HEK293 (cell line): ENCODE measurements around the gene ZNF143.
A peak's percentile ranks its signal among the peaks of the same experiment; 100 is the strongest.

Experiments used
- CTCF ChIA-PET: fragments of 350-600 bp; formaldehyde crosslinking; extraction: SDS; loops from one replicate; lab custom pipeline; 2021; ENCODE audit warnings: antibody characterized with exemption; lab: Yijun Ruan, JAX
- POLR2A ChIA-PET: fragments of 300-600 bp; formaldehyde crosslinking; extraction: SDS; loops from one replicate; lab custom pipeline; 2020; ENCODE audit warnings: antibody characterized with exemption, inconsistent platforms; lab: Yijun Ruan, JAX
- H3K27ac ChIP-seq: fragments of 200-500 bp; sonication (Bioruptor generic); 2 replicates; pipeline ENCODE4 v1.5.1; 2014; ENCODE audit warnings: low read depth, low read length, control low read depth, inconsistent platforms; ENCODE audit errors: extremely low read depth
- H3K36me3 ChIP-seq, 2 experiments: fragments of 200-500 bp in 1 of 2; sonication (Bioruptor generic) in 1 of 2; 1 replicate in 1 of 2; 2 replicates in 1 of 2; pipeline ENCODE4 v1.5.1; 2014 to 2017; ENCODE audit warnings: inconsistent platforms in 2 of 2, low read length in 2 of 2; ENCODE audit not compliant: control insufficient read depth in 2 of 2, insufficient read depth in 1 of 2
- H3K4me1 ChIP-seq: fragments of 200-500 bp; sonication (Bioruptor generic); 2 replicates; pipeline ENCODE4 v1.5.1; 2014; ENCODE audit warnings: mild to moderate bottlenecking, low read length, inconsistent platforms; ENCODE audit not compliant: control insufficient read depth, insufficient read depth
- H3K4me3 ChIP-seq: 2 replicates; pipeline ENCODE4 v1.5.1; 2011; ENCODE audit warnings: low read depth, mild to moderate bottlenecking, control low read depth, low read length, moderate library complexity
- H3K9me3 ChIP-seq: fragments of 200-500 bp; sonication (Bioruptor generic); 2 replicates; pipeline ENCODE4 v1.5.1; 2014; ENCODE audit warnings: low read depth, low read length, inconsistent platforms; ENCODE audit not compliant: control insufficient read depth, insufficient read depth
- PATZ1 ChIP-seq: fragments of 450-650 bp; formaldehyde crosslinking; IDR thresholded peaks from 2 replicates; pipeline ENCODE4 v1.5.1; 2016; ENCODE audit warnings: missing biosample characterization, missing genetic modification characterization
- PRDM10 ChIP-seq: fragments of 450-650 bp; formaldehyde crosslinking; IDR thresholded peaks from 2 replicates; pipeline ENCODE4 v1.5.1; 2016; ENCODE audit warnings: missing biosample characterization, missing genetic modification characterization
- PRDM2 ChIP-seq: fragments of 450-650 bp; formaldehyde crosslinking; IDR thresholded peaks from 2 replicates; pipeline ENCODE4 v1.5.1; 2016; ENCODE audit warnings: missing biosample characterization, missing genetic modification characterization, borderline replicate concordance
- TRIM28 ChIP-seq: IDR thresholded peaks from 2 replicates; pipeline ENCODE4 v1.6.1; 2011; ENCODE audit warnings: low read length, control low read depth, borderline replicate concordance
- ZNF175 ChIP-seq: fragments of 450-650 bp; formaldehyde crosslinking; IDR thresholded peaks from 2 replicates; pipeline ENCODE4 v1.5.1; 2016; ENCODE audit warnings: missing biosample characterization, missing genetic modification characterization
- ZNF335 ChIP-seq: fragments of 450-650 bp; formaldehyde crosslinking; conservative IDR thresholded peaks from 2 replicates; pipeline ENCODE4 v1.5.1; 2016; ENCODE audit warnings: missing biosample characterization, missing genetic modification characterization
- ZNF362 ChIP-seq: fragments of 450-650 bp; formaldehyde crosslinking; IDR thresholded peaks from 2 replicates; pipeline ENCODE4 v1.5.1; 2016; ENCODE audit warnings: missing biosample characterization, missing genetic modification characterization
- ZNF610 ChIP-seq: fragments of 450-650 bp; formaldehyde crosslinking; IDR thresholded peaks from 2 replicates; pipeline ENCODE4 v1.5.1; 2016; ENCODE audit warnings: missing biosample characterization, missing genetic modification characterization, borderline replicate concordance
- ZNF664 ChIP-seq: fragments of 450-650 bp; formaldehyde crosslinking; IDR thresholded peaks from 2 replicates; pipeline ENCODE4 v1.5.1; 2016; ENCODE audit warnings: missing biosample characterization, missing genetic modification characterization
- ZNF76 ChIP-seq: fragments of 450-650 bp; formaldehyde crosslinking; IDR thresholded peaks from 2 replicates; pipeline ENCODE4; 2016; ENCODE audit warnings: low read depth, missing biosample characterization, missing genetic modification characterization, borderline replicate concordance
- ZNF791 ChIP-seq: fragments of 450-650 bp; formaldehyde crosslinking; IDR thresholded peaks from 2 replicates; pipeline ENCODE4 v1.5.1; 2016; ENCODE audit warnings: missing biosample characterization, missing genetic modification characterization
- TF ChIP-seq, protein P1 (sequence below): fragments of 450-650 bp; formaldehyde crosslinking; IDR thresholded peaks from 2 replicates; pipeline ENCODE4 v1.5.1; 2016; ENCODE audit warnings: missing biosample characterization, missing genetic modification characterization

ZNF143 gene

DNA sequence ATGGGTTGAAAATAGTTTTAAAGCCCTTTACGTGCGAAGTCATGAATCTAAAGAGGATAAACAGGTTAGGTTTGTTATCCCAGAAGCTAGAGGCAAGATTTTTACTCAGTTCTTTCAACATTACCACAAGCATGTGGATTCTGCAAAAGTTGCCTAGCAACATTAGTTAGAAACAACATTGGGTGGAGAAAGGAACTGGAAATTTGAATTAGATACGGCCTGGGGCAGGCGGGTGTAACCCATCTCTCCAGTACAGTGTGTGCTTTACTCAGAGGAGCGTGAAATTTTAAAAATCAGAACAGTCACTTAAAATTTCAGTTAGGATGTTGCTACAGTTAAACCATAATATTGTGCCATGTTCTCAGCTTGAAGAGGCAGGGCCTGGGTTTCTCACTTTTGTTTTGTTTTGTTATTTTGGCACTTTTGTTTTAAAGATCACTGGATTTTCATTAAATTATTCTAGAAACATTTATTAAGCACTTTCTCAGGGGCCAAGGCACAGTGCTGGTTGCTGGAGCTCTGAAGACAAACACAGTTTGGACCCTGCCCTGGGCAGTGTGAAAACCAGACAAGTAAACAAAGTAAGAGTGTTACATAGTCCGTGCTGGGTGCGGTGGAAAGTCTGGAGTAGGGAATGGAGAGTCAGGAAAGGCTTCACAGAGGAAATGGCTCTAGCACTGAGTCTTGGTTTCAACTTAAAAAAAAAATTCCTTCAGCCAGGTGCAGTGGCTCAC is 108.2 kb downstream of the ZNF143 start (continued):
- peak; percentile 68 for TF ChIP-seq PRDM10
- peak; percentile 57 for TF ChIP-seq ZNF335 (tag by site-specific recombination)
- TF ChIP-seq ZNF175, result no peak
- no peak for TF ChIP-seq TRIM28
- TF ChIP-seq ZNF362, result 0 out of 2 replicates have a peak, but pooled peaks have one; percentile 49
- no peak for TF ChIP-seq ZNF791 (tag by site-specific recombination)
- 0 out of 2 replicates have a peak, but pooled peaks have one; percentile 25 for TF ChIP-seq PATZ1 (tag by site-specific recombination)

GRCh38 chr11:9569588-9570164 is 108.9 kb downstream of the ZNF143 start:
- ChIA-PET POLR2A (interaction anchor here (2.1 kb wide), 1 partner anchor 109 kb away, joined by 7 read pairs; the partner anchor contains the start of gene ZNF143), CTCF (interaction anchor here (0.6 to 2.9 kb wide), 2 partner anchors 35 to 281 kb away, joined by 3 to 20 read pairs; no protein-coding TSS in a partner anchor)
- Histone ChIP-seq H3K27ac (peak overlapping the region; percentile 14; the same call in 1 of the 2 replicates), H3K4me3 (no peak overlapping the region), H3K36me3 (peaks cover 0 to 2% of the 10 kb centered on the region in 2 experiments; a peak in 1 of 3 replicates), H3K4me1 (peaks cover 6% of the 10 kb centered on the region; the same call in 1 of the 2 replicates), H3K9me3 (no peaks in the 10 kb centered on the region)
- TF ChIP-seq ZNF610, result no peak
- TF ChIP-seq ZNF76 (tag by site-specific recombination), result no peak
- TF ChIP-seq, protein P1, sequence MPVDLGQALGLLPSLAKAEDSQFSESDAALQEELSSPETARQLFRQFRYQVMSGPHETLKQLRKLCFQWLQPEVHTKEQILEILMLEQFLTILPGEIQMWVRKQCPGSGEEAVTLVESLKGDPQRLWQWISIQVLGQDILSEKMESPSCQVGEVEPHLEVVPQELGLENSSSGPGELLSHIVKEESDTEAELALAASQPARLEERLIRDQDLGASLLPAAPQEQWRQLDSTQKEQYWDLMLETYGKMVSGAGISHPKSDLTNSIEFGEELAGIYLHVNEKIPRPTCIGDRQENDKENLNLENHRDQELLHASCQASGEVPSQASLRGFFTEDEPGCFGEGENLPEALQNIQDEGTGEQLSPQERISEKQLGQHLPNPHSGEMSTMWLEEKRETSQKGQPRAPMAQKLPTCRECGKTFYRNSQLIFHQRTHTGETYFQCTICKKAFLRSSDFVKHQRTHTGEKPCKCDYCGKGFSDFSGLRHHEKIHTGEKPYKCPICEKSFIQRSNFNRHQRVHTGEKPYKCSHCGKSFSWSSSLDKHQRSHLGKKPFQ (tag by site-specific recombination), result 0 out of 2 replicates have a peak, but pooled peaks have one; percentile 6

GRCh38 chr11:9570313-9571025 is 109.7 kb downstream of the ZNF143 start:
- TF ChIP-seq ZNF664 (tag by site-specific recombination) (0 out of 2 replicates have a peak, but pooled peaks have one; percentile 27), PRDM2 (tag by site-specific recombination) (no peak)
- H3K27ac ChIP-seq, result no peak overlapping the region
- peaks cover 0 to 9% of the 10 kb centered on the region in 2 experiments; a peak in 1 of 3 replicates for H3K36me3 ChIP-seq
- POLR2A ChIA-PET, result interaction anchor here (0.6 kb wide), 1 partner anchor 49 kb away, joined by 3 read pairs; no protein-coding TSS in a partner anchor
- no peak overlapping the region for H3K4me3 ChIP-seq
- CTCF ChIA-PET, result interaction anchor here (0.6 to 2.9 kb wide), 2 partner anchors 36 to 119 kb away, joined by 3 to 20 read pairs; no protein-coding TSS in a partner anchor
- peaks cover 6% of the 10 kb centered on the region; the same call in 1 of the 2 replicates for H3K4me1 ChIP-seq
- H3K9me3 ChIP-seq, result no peaks in the 10 kb centered on the region
